HCT116 (cell line): ENCODE results near the gene KRTAP12-1. TPM values are rescaled to one million over a fixed set of nuclear protein-coding genes. Genes with fewer than 3 reads are reported as not detected.
"Not testable (repeated sequence)": the region's sequence is repeated elsewhere in the genome, so short reads cannot be mapped to it uniquely, and the experiment has no call there.

Source experiments
- ATAC-seq: fragments of 200-7000 bp; cut with Tn5 transposase; 2 replicates; pipeline ENCODE4 v1.9.1; 2020; ENCODE audit warnings: mild to moderate bottlenecking, moderate library complexity
- BruUV-seq: library from RNA; stranded (reverse); fragments of 400-500 nt; replicated peaks from 2 replicates; lab custom pipeline; 2021; lab: Mats Ljungman, UMichigan
- CTCF ChIA-PET: fragments of 300-600 bp; sonication (Branson Sonifier 250); formaldehyde crosslinking; loops from one replicate; lab custom pipeline; 2021; ENCODE audit warnings: antibody characterized with exemption; lab: Charles Lee
- POLR2A ChIA-PET: fragments of 300-600, 350-600 bp; sonication (Branson Sonifier 250); formaldehyde crosslinking; loops from one replicate; lab custom pipeline; 2021; ENCODE audit warnings: antibody characterized with exemption; lab: Charles Lee
- RAD21 ChIA-PET, 2 experiments: fragments of 300-600 bp; sonication (Branson Sonifier 250); formaldehyde crosslinking; loops; one replicate each; lab custom pipeline; 2023; ENCODE audit warnings: low total read pairs in 2 of 2; ENCODE audit not compliant: uncharacterized antibody in 2 of 2, unreplicated experiment in 2 of 2, low non-redundant PET in 1 of 2; lab: Charles Lee
- DNase-seq: peaks from one replicate; pipeline ENCODE4 v3.0.0-alpha.2; 2010; ENCODE audit warnings: low read depth, low spot score
- H2AFZ ChIP-seq: fragments of 200-600 bp; shearing (Covaris generic), sonication (generic); 2 replicates; pipeline ENCODE4 v1.6.1; 2017; ENCODE audit warnings: low read depth, mixed run types, mixed read lengths, antibody characterized with exemption, low read length; ENCODE audit not compliant: poor library complexity, severe bottlenecking
- H3K27ac ChIP-seq: 2 replicates; pipeline ENCODE4 v1.5.1; 2012; ENCODE audit warnings: low read depth, low read length
- H3K27me3 ChIP-seq: fragments of 200-600 bp; sonication (generic); 2 replicates; pipeline ENCODE4 v1.6.1; 2016; ENCODE audit warnings: mixed run types, low read length, mixed read lengths; ENCODE audit not compliant: insufficient read depth
- H3K36me3 ChIP-seq, 2 experiments: fragments of 200-500 bp in 1 of 2; fragments of 200-600 bp in 1 of 2; sonication (Bioruptor generic) in 1 of 2; sonication (generic) in 1 of 2; 2 replicates each; pipeline versions ENCODE4 v1.5.1 to v1.6.1; 2014 to 2016; ENCODE audit warnings: low read length in 2 of 2, inconsistent platforms in 1 of 2, mixed read lengths in 1 of 2, mixed run types in 1 of 2; ENCODE audit not compliant: insufficient read depth in 2 of 2, control insufficient read depth in 1 of 2
- H3K4me1 ChIP-seq, 2 experiments: fragments of 200-600 bp in 1 of 2; sonication (generic) in 1 of 2; 2 replicates each; pipeline versions ENCODE4 v1.5.1 to v1.6.1; 2012 to 2017; ENCODE audit warnings: low read length in 2 of 2, inconsistent platforms in 1 of 2, mild to moderate bottlenecking in 1 of 2, mixed read lengths in 1 of 2, mixed run types in 1 of 2, moderate library complexity in 1 of 2; ENCODE audit not compliant: insufficient read depth in 2 of 2, control insufficient read depth in 1 of 2
- H3K4me2 ChIP-seq: fragments of 200-600 bp; sonication (generic); 2 replicates; pipeline ENCODE4 v1.6.1; 2017; ENCODE audit warnings: mixed run types, low read length, mixed read lengths
- H3K4me3 ChIP-seq, 2 experiments: fragments of 200-600 bp in 1 of 2; sonication (generic) in 1 of 2; replicated peaks in 1 of 2; 2 replicates each; pipeline ENCODE4 v1.5.1; 2011 to 2016; ENCODE audit warnings: low read length in 2 of 2, control low read depth in 1 of 2, low read depth in 1 of 2, mild to moderate bottlenecking in 1 of 2, mixed read lengths in 1 of 2, mixed run types in 1 of 2
- H3K79me2 ChIP-seq: fragments of 200-600 bp; sonication (generic); 2 replicates; pipeline ENCODE4 v1.6.1; 2017; ENCODE audit warnings: mild to moderate bottlenecking, mixed run types, low read length, moderate library complexity, mixed read lengths; ENCODE audit not compliant: insufficient read depth
- H3K9ac ChIP-seq: fragments of 200-600 bp; sonication (generic); 2 replicates; pipeline ENCODE4 v1.6.1; 2016; ENCODE audit warnings: low read length, mixed read lengths
- H3K9me2 ChIP-seq: fragments of 200-600 bp; sonication (generic), shearing (Covaris generic); 2 replicates; pipeline ENCODE4 v1.6.1; 2017; ENCODE audit warnings: mixed run types, mild to moderate bottlenecking, moderate library complexity; ENCODE audit not compliant: insufficient read depth
- H3K9me3 ChIP-seq, 2 experiments: fragments of 200-500 bp in 1 of 2; fragments of 200-600 bp in 1 of 2; sonication (Bioruptor generic) in 1 of 2; sonication (generic) in 1 of 2; 2 replicates each; pipeline ENCODE4 v1.6.1; 2014 to 2017; ENCODE audit warnings: low read length in 2 of 2, mixed read lengths in 2 of 2, inconsistent platforms in 1 of 2, low read depth in 1 of 2, mild to moderate bottlenecking in 1 of 2, mixed run types in 1 of 2, moderate library complexity in 1 of 2; ENCODE audit not compliant: control insufficient read depth in 1 of 2, insufficient read depth in 1 of 2
- H4K20me1 ChIP-seq: fragments of 200-600 bp; sonication (generic), shearing (Covaris generic); 2 replicates; pipeline ENCODE4 v1.6.1; 2017; ENCODE audit warnings: mixed run types, mild to moderate bottlenecking, moderate library complexity; ENCODE audit not compliant: insufficient read depth
- ELF1 ChIP-seq: IDR thresholded peaks from 2 replicates; pipeline ENCODE4 v1.6.1; 2012; ENCODE audit warnings: low read depth, borderline replicate concordance
- POLR2A ChIP-seq: IDR thresholded peaks from 2 replicates; pipeline ENCODE4 v1.7.0; 2011; ENCODE audit warnings: borderline replicate concordance; ENCODE audit not compliant: insufficient read depth, insufficient read length; ENCODE audit errors: extremely low read depth
- RAD21 ChIP-seq: IDR thresholded peaks from 2 replicates; pipeline ENCODE4 v1.6.1; 2012; ENCODE audit warnings: low read depth, mild to moderate bottlenecking
- SP1 ChIP-seq: IDR thresholded peaks from 2 replicates; pipeline ENCODE4 v1.6.1; 2012; ENCODE audit warnings: low read depth
- intact Hi-C: fragments of 100-400 bp; cut with micrococcal nuclease; formaldehyde crosslinking; loops from 2 replicates; pipeline ENCODE4 v1.10.0; 2022
- total RNA-seq: library from RNA; stranded (reverse); gene quantifications from one replicate; pipeline ENCODE4 v1.2.1, GENCODE V29; 2021; ENCODE audit not compliant: unreplicated experiment
- TF ChIP-seq, protein P1 (sequence below): IDR thresholded peaks from 2 replicates; pipeline ENCODE4 v1.6.1; 2012
- TF ChIP-seq, protein P2 (sequence below): IDR thresholded peaks from 2 replicates; pipeline ENCODE4 v1.6.1; 2012

Gene KRTAP12-1
- total RNA-seq, 1 experiment from 2014 or later: not detected

DNA sequence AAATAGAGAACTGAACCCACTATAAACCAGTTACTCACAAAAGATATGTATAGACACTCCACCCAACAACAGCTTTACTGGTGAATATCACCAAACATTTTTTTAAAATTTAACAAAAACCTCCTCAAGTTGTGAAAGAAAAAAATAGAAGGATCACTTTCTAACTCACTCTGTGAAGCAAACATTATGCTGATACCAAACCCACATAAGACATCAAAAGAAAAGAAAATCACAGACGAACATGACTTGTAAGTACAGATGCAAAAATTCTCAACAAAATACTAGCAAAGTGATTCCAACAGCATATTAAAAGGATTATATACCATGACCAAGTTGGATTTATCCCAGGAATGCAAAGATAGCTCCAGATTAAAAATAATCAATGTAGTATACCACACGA, 9.7 kb upstream of the KRTAP12-1 start:
- ATAC-seq: no peak

DNA sequence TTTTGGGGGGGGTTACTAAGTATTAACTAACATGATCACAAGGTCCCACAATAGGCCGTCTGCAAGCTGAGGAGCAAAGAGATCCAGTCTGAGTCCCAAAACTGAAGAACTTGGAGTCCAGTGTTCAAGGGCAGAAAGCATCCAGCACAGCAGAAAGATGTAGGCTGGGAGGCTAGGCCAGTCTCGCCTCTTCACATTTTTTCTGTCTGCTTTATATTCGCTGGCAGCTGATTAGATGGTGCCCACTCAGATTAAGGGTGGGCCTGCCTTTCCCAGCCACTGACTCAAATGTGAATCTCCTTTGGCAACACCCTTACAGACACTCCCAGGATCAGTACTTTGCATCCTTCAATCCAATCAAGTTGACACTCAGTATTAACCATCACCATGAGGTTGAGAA, 7.8 kb upstream of the KRTAP12-1 start:
- POLR2A ChIA-PET, H3K4me3 ChIP-seq, H3K9me2 ChIP-seq, RAD21 ChIA-PET, DNase-seq, H3K27ac ChIP-seq, H3K36me3 ChIP-seq, BruUV-seq, H3K4me2 ChIP-seq, H4K20me1 ChIP-seq, intact Hi-C loops, H2AFZ ChIP-seq, CTCF ChIA-PET, H3K9ac ChIP-seq, H3K27me3 ChIP-seq, ATAC-seq, H3K4me1 ChIP-seq, H3K79me2 ChIP-seq: not testable (repeated sequence)
- peaks cover 4 to 14% of the 10 kb centered on the region in 2 experiments; a peak in 2 of 4 replicates for H3K9me3 ChIP-seq

More for the DNA sequence above, 9.7 kb upstream of the KRTAP12-1 start:
- H3K27ac ChIP-seq: no peak overlapping the region
- H3K27me3 ChIP-seq: no peaks in the 10 kb centered on the region
- no peaks in the 10 kb centered on the region for H4K20me1 ChIP-seq
- TF ChIP-seq RAD21: no peak
- TF ChIP-seq, protein P1, sequence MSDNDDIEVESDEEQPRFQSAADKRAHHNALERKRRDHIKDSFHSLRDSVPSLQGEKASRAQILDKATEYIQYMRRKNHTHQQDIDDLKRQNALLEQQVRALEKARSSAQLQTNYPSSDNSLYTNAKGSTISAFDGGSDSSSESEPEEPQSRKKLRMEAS: no peak
- no peak for TF ChIP-seq SP1
- TF ChIP-seq, protein P2, sequence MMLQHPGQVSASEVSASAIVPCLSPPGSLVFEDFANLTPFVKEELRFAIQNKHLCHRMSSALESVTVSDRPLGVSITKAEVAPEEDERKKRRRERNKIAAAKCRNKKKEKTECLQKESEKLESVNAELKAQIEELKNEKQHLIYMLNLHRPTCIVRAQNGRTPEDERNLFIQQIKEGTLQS: no peak
- no peak for TF ChIP-seq POLR2A
- TF ChIP-seq ELF1: no peak
- ChIA-PET POLR2A (no interaction called here), RAD21 (no interaction called here), CTCF (no interaction called here)
- BruUV-seq: no TSS peak
- no peaks in the 10 kb centered on the region for H3K9me2 ChIP-seq
- no peak overlapping the region for H2AFZ ChIP-seq
- H3K79me2 ChIP-seq: no peaks in the 10 kb centered on the region
- no peaks in the 10 kb centered on the region for H3K36me3 ChIP-seq
- intact Hi-C loops: no loop called here
- no peak overlapping the region for H3K4me2 ChIP-seq
- no peaks in the 10 kb centered on the region for H3K4me1 ChIP-seq
- H3K9ac ChIP-seq: no peak overlapping the region
- no peak for DNase-seq
- no peak overlapping the region for H3K4me3 ChIP-seq
- peaks cover 4 to 14% of the 10 kb centered on the region in 2 experiments; a peak in 2 of 4 replicates for H3K9me3 ChIP-seq
